ENCODE data around the gene PEAK1.

PEAK1 gene, protein sequence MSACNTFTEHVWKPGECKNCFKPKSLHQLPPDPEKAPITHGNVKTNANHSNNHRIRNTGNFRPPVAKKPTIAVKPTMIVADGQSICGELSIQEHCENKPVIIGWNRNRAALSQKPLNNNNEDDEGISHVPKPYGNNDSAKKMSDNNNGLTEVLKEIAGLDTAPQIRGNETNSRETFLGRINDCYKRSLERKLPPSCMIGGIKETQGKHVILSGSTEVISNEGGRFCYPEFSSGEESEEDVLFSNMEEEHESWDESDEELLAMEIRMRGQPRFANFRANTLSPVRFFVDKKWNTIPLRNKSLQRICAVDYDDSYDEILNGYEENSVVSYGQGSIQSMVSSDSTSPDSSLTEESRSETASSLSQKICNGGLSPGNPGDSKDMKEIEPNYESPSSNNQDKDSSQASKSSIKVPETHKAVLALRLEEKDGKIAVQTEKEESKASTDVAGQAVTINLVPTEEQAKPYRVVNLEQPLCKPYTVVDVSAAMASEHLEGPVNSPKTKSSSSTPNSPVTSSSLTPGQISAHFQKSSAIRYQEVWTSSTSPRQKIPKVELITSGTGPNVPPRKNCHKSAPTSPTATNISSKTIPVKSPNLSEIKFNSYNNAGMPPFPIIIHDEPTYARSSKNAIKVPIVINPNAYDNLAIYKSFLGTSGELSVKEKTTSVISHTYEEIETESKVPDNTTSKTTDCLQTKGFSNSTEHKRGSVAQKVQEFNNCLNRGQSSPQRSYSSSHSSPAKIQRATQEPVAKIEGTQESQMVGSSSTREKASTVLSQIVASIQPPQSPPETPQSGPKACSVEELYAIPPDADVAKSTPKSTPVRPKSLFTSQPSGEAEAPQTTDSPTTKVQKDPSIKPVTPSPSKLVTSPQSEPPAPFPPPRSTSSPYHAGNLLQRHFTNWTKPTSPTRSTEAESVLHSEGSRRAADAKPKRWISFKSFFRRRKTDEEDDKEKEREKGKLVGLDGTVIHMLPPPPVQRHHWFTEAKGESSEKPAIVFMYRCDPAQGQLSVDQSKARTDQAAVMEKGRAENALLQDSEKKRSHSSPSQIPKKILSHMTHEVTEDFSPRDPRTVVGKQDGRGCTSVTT (N-terminal part only)

DNA sequence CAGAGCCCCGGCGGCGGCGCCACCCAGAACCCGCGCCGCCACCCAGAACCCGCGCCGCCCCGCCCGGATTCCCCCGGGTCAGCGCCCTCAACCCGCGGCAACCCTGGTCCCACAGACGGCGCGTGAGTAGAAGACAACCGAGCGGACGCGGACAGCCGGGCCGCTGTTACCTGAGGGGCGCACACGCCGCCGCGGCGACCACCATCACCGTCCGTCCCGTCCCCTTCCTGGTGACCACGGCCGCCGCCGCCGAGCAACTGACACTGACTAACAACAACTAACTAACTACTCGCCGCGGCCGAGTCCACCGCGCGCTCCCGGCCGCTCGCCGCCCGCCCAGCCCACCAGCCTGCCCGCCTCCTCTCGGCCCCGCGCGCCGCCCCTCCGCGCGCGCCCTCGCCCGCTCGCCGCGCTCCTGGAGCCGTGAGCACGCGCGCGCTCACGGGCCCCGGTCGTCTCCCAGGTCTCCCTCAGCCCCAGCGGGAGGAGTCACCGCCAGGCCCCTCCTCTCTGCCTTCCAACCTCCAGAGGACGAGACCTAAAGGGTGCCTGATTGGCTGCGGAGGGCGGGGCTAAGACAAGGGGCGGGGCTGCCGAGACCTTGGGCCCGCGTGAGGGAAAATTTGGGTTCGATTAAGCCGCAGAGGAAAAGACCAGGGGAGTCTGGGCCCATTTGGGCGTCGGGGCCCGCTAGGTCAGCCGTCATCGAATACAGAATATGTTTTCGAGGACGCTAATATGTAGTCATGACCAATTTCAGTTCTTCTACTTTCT lies at the start of gene PEAK1:
Gene PEAK1 (minus strand): TSS at position 269 of the 774 bp plus-strand sequence. CDS start 238,178 bp downstream, outside the sequence.
- peak; percentile 99 for DNase-seq (ENCODE audit: low spot score)

DNA sequence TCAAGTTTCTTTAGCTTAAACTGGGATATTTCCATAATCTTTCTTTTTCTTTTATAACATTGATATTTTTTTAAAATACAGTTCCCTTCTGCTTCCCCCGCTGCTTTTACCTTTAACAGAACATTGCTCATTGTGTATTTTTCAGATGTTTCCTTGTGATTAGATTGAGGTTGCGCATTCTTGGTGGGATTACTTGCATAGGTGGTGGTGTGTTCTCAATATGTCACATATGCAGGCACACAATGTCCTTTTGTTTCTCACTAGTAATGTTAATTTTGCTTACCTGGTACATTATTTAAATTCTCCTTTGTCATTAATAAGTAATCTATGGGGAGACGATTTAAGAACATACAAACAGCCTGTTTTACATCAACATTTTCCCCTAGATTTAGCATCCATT lies 49.0 kb upstream of the PEAK1 start:
- no peak for DNase-seq (ENCODE audit: low spot score)

DNA sequence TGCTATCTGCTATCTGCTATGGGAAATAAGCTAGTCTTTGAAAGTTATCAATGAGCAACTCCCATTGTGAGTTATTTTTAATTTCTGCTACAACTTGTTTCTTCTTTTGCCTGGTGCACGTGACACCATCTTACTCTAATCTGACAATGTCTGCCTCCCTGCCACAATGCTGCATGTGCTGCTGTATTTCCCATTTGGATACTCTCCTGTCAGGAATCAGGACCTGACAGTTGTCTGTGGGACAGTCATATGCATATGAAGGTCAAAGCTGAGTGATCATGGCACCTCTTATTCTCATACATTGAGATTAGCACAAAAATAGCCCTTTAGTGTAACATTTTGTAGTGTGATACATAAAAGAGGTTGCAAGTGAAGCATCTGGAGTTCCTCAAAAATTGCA lies 46.6 kb upstream of the PEAK1 start:
- no peak for DNase-seq (ENCODE audit: low spot score)

DNA sequence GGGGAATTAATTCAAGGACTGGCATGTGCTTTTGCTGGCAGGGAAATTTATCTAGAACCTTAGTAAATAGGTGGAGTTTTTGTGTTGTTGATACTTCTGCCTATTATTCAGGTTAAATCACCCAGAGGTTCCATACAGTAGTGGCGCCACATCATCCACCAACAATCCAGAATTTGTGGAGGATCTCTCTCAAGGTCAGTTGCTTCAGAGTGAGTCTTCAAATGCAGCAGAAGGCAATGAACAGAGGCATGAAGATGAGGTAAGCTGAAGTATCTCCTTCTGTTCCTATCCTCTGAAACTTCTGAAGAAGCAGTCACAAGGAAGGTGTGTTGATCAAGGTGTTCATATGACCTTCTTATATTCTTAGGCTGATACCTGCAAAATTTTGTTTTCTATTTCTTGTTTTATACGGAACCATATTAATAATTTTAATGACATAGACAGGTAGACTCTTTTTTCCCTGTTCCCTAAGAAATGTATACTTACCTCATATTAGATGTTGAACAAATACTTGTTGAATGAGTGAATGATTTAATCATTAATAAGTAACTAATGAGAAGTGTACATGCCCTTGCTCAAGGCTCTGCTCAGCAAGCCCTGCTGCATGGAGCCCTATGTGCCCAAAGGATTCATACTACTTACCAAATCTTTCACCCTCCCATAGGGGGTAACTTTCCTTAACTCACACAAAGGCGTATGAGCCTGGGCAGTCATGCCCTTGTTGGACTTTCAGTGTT lies 44.4 kb upstream of the PEAK1 start:
- no peak for DNase-seq (ENCODE audit: low spot score)

DNA sequence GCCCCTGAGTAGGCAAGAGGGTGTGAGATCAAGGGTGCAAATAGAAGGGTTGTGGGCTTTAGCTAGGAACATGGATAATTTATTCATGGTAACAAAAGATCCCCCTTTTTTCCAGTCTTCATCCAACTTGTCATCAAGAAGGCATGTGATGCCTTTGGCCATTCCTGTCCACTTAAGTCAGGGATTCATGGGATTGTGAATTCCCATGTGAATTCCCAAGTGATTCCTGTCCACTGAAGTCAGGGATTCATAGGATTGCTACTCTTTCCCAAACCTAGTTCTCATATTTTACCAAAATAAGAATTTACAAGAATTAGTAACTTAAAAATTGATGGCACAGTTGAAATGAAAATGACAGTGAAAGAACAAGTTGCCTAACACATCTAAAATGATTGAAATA lies 41.6 kb upstream of the PEAK1 start:
- DNase-seq (ENCODE audit: low spot score): no peak

DNA sequence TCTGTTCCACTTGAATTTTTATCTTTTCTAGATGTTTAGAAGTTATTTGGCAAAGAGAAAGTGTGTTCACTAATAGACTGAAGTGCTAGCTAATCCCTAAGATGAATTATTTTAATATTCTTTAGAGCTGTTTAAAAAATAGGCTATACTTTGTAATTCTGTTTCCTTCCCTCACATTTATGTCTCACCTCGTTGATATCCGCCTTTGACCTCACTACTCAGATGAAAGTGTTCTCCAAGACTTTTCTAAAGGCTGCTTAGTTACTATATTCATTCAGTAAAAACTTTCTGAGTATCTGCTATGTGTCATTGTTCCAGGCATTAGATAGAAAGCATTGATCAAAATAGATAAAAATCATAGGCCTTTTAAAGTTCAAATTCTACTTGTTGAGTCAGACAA lies 39.1 kb upstream of the PEAK1 start:
- DNase-seq (ENCODE audit: low spot score): no peak

DNA sequence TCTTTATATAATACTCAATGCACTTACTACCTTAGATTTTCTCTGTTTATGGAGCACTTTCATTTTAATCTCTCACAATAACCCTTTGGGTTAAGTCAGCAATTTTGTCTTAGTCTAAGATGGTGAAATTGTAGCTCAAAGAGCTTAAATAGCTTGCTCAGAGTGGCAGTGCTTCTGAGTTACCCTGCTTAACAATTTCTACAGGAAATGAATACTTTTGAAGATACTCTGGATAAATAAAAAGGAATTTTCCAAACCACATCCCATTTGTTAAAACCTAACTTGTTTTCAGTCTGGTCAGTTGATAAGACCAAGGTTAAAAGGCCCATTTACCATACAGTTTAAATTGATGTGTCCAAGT lies 38.0 kb upstream of the PEAK1 start:
- no peak for DNase-seq (ENCODE audit: low spot score)

DNA sequence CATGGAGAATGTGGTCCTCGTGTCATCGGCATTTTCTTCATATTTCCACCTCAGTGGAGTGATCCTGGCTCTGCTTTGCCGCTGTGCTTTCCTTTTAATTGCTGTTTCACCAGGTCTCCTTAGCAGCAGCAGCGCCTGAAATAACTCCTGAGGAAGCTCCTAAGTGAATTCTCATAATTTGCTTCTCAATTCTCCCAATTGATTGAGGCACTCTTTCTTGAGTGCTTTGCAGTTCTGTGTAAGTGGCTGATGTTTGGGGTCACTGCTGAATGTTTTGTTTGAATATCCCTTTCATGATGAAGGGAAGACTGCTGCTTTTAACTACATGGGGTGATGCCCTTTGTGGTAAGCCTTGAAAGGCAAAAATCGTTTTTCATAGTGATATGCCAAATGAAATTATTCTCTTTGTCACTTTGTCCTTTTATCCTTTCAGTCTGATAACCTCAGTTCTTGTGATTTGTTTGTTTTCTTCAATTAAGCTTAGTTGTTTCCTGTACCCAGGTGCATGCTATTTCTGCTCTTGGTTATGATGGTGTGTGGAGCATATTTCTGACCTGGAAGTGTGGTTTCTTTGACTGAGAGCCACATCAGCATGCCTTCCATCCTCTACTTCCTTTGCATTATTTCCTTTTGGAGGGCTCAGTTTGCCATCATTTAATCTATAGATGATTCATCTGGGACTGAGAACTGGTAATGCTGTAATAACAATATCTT lies 37.4 kb upstream of the PEAK1 start:
- DNase-seq (ENCODE audit: low spot score): no peak

DNA sequence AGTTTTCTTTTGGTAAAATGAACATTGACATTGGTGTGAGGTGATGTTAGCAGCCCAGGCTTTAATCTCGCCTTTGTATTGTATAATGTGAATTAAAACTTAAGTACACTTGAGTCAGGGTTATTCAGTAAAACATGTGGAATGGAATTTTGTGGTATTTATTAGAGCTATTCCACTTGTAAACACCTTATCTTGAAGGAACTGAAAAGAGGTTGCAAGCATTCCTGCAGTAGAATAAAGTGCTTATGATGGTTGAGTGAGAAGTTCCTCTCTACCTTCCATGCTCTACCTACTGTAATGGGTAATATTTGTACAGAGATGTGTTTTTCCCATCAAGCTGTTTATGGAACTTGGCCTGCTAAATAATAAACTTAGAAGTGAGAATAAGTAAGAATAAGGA lies 36.8 kb upstream of the PEAK1 start:
- no peak for DNase-seq (ENCODE audit: low spot score)

DNA sequence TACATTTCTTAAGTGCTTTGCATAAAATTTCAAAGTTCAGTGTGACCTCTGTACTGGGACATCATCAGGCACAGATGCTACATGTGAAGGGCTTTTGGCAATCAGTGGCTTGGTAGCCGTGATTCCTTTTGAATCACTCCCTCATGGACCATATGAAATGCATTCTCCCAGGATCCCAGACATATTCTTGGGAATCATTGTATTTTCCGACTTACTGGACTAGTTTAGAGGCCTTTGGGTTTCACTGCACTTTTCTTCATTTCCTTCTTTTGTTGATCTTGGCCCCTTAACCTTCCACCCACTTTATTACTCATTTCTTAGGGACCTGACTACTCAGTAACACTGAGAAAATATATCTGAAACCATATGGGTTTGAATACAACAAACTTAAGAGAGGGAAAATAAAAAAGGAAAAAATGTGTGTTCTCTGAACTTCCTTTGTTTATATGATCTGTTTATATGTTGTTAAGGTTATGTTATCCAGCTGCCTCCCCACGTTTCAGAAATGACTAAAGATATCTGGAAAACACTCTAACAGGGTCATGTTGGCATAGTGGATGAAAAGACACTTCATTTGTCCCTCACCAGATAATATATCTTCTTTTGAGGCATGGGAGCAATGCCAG lies 35.9 kb upstream of the PEAK1 start:
- DNase-seq (ENCODE audit: low spot score): no peak

DNA sequence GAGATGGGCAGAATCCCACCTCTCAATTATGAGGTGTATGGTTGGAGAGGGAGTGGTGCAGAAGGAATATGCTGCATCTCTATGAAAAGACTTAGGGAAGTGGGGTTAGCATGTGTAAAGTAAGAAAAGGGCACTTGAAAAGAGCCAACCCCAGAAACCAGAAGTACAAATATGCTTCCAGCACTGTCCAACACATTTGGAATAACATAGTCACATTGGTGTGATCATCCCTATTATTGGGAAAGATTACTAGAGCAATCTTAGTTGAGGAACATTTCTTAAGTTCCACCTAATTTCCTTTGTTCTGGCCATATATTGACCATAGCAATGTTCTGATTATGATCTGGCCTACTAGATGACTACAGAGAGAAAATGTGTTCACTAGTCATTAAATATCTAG lies 35.0 kb upstream of the PEAK1 start:
- DNase-seq (ENCODE audit: low spot score): no peak

DNA sequence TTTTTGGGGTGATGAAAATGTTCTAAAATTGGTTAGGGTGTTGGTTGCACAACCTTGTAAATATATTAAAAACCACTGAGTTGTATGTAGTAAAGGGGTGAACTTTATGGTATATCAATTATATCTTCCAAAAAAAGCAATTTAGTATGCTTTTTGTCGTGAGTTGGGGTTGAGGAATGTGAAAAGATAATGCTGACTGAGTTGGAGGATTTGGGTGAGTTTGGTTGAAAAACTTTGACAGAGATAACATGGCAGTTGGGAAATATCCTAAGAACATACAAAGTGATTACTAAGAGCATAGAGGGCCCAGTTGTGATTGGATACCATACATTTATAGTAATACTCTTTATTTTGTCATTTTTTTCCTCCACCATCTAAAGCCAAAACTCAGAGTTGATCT lies 34.4 kb upstream of the PEAK1 start:
- DNase-seq (ENCODE audit: low spot score): no peak

DNA sequence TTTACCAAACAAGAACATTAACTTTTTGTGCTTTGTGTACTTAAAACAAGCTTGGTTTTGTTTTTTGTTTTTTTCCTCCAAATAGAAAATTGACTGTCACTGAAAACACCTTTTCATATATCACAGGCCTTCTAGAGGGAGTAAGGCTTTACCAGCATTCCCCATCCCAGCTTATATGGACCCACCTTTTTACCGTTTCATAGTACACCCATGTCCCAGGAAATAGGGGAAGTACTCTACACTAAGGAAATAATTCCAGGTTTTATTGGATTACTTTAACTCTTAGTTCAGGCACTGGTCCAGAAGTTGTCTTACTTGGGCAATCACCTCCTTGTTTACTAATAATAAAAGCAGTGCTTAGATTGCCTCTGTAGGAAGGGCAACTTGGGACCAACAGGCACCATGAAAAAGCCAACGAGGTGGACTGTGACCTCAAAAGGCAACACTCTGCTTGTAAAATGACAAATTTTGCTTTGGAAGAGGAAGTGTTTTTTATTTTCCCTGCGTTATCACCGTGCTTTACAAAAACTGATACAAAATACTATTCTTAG lies 27.0 kb upstream of the PEAK1 start:
- no peak for DNase-seq (ENCODE audit: low spot score)

DNA sequence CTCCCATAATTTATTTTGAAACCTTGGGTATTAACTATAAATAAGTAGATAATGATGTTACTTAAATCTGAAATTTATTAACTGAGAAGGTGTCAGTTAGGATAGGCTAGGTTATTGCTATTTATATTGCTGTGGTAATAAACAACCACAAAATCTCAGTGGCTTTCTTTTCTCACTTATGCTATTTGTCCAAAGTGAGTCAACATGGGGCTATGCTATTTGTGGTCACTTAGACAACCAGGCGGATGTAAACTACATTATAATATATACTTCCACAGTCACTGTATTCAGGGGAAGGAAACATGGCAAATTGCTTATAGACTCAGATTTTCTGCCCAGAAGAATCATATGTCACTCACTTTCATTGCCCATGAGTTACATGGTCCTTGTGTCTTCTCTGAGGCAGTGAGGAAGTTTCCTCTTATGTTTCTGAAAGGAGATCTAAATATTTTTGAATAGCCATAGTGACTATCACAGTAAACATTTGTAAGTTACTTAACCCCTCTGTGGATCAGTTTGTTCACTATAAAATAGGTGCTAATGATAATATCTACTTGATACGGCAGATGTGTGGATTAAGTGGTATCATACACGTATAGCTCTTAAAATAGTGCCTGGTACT lies 20.6 kb upstream of the PEAK1 start:
- DNase-seq (ENCODE audit: low spot score): no peak

DNA sequence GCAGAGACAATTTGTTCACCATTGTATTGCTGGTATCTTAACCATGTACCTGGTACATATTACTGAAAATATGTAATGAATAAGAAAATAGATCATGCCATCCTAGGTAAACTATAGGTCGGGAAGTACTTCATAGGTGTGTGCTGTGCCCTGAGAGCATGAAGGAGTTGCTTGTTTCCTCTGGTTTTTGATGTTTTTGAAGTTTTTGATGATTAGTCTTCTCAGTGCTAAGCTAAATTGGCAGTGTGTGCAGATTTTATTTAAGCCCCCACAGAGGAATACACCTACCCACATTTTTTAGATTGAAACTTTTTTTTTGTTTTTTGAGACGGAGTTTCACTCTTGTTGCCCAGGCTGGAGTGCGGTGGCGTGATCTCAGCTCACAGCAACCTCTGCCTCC lies 17.4 kb upstream of the PEAK1 start:
- no peak for DNase-seq (ENCODE audit: low spot score)

DNA sequence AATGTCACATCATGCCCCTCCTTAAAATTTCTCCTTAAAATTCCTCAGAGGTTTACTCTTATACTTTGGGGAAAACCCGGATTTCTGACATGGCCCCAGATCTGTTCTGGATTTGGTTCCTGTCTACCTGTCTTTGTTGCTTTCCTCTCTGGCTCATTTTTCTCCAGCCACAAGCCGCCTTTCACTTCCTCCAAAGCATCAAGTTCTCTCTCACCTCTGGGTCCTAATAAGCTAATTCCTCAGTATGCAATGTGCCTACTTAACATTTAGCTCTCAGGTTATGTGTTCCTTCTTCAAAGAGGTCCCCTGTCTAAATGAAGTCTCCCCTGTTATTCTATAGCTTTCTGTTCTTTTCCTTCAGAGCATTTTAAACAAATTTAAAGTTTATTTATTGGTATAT lies 16.9 kb upstream of the PEAK1 start:
- no peak for DNase-seq (ENCODE audit: low spot score)

DNA sequence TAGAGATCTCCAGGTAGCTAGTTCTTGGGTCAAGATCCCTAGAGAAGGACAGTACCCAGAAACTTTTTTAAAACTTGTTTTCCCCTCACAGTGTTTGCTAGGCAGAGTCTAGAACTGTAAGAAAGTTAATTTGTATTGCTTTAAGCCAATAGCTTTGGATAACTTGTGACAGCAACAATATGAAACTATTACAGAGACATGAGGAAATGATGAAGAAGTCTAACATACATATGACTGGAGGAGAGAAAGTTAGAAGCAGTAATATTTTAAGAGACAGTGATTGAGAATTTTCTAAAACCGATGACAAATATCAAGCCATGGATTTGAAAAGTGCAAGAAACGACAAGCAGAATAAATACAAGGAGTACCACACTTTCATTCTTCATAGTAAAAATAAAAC lies 10.7 kb upstream of the PEAK1 start:
- no peak for DNase-seq (ENCODE audit: low spot score)

DNA sequence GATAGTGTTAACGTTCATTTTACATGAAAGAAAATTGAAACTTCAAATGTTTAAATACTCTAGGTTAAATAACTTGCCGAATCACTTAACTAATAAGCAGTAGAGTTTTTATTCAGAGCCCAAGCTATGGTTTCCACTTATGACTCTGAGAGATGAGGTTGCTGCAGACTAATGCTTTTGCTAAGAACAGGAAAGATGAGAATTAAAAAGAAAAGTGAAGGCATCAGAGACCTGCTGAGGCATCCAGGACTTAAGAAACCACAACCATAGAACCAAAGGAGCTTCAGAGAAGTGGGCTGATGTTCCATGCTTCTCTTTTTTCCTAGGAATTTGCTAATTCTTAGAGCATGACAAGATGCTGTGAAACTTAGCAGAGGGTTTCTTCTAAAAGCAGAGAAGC lies 10.3 kb upstream of the PEAK1 start:
- no peak for DNase-seq (ENCODE audit: low spot score)

DNA sequence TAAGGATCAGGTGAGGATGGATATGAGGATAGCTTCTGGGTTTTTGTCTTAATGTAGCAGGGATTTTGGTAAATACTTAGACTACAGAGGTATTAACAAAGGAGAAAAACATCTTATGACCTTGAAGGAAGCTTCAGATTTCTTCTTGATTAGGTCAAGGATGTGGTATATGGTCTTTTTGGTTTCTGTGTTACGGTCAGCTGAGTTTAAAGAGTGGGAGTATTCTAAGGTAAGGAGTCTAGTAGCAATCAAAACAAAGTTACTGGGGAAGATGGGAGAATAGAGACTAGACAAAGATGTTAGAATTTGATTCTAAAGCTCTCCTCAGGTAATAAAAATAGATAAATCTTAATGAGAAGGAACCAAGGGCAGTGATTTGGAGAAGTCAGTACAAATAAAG lies 7.0 kb upstream of the PEAK1 start:
- no peak for DNase-seq (ENCODE audit: low spot score)

DNA sequence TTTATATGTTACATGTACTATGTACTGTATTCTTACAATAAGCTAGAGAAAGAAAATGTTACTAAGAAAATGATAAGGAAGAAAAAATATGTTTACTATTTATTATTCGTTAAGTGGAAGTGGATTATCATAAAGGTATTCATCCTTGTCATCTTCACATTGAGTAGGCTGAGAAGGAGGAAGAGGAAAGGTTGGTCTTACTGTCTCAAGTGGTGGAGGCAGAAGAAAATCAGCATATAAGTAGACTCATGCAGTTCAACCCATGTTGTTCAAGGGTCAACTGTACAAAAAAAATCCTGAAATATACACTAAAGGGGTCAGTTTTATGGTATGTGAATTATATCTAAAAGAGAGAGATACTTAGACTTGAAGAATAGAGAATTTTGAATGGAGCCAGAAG lies 6.5 kb upstream of the PEAK1 start:
- no peak for DNase-seq (ENCODE audit: low spot score)

Measured in pons (tissue), 1 donor.